Measurements from ENCODE around the gene SIRT1. TPM values are rescaled to one million over a fixed set of nuclear protein-coding genes. Genes with fewer than 3 reads are reported as not detected.
"Not testable (repeated sequence)": the region's sequence is repeated elsewhere in the genome, so short reads cannot be mapped to it uniquely, and the experiment has no call there.

Gene SIRT1
- 10 to 100 TPM in 1 of 4 donors, 1 to 10 TPM in 3; 7.4 to 19.8 (median 7.7) TPM for total RNA-seq

- TF ChIP-seq POLR2A (IDR thresholded peaks at IDR 0.05) (peak in 3 of 4 donors; percentile 66 to 97 (median 96)), CTCF (IDR thresholded peaks at IDR 0.05) (peak in 1 of 6 experiments; percentile 10)
- intact Hi-C loops (cut with DNase I), result loop anchor here (10.0 kb wide), 1 partner anchor 190 kb away; the partner anchor contains the start of gene HERC4
- Histone ChIP-seq H3K36me3 (peaks cover 0 to 27% (median 0%) of the 10 kb centered on the region in 3 donors), H3K4me3 (peak within 1 kb of the TSS; percentile 59 to 92 (median 86)), H3K4me1 (peaks cover 0 to 32% (median 13%) of the 10 kb centered on the region in 3 donors), H3K27me3 (no peaks in the 10 kb centered on the region), H3K9me3 (no peaks in the 10 kb centered on the region), H3K27ac (peak within 1 kb of the TSS; percentile 95 to 99 (median 96))
- DNase-seq, result peak; percentile 88
- WGBS, 2 donors, result 0 to 1% methylated on average over 7 to 15 of the region's 62 CpGs
Observed at GRCh38 chr10:67884313-67884841, at the start of gene SIRT1. TSS of gene SIRT1 (plus strand) at chr10:67884656. CDS start at chr10:67884722, 66 bp downstream.

- H3K36me3 ChIP-seq; H3K9me3 ChIP-seq; H3K27me3 ChIP-seq; H3K27ac ChIP-seq; DNase-seq; intact Hi-C loops (cut with DNase I); H3K4me1 ChIP-seq; H3K4me3 ChIP-seq: not testable (repeated sequence)
- 66% methylated on average over 6 of the region's 6 CpGs for WGBS, 2 donors
Observed at GRCh38 chr10:67835541-67836394, 48.7 kb upstream of the SIRT1 start.

GRCh38 chr10:67836488-67836887 is 48.0 kb upstream of the SIRT1 start:
- no peak overlapping the region for H3K4me3 ChIP-seq
- no peaks in the 10 kb centered on the region for H3K36me3 ChIP-seq
- WGBS, 2 donors, result 47 to 48% methylated on average over 2 of the region's 2 CpGs
- H3K4me1 ChIP-seq, result no peaks in the 10 kb centered on the region
- DNase-seq, result no peak
- no peaks in the 10 kb centered on the region for H3K9me3 ChIP-seq
- no peaks in the 10 kb centered on the region for H3K27me3 ChIP-seq
- no peak overlapping the region for H3K27ac ChIP-seq
- TF ChIP-seq POLR2A (IDR thresholded peaks at IDR 0.05) (no peak), CTCF (IDR thresholded peaks at IDR 0.05) (no peak)
- intact Hi-C loops (cut with DNase I), result no loop called here

GRCh38 chr10:67836972-67837371 is 47.5 kb upstream of the SIRT1 start:
- WGBS, 2 donors, result 51 to 56% methylated on average over 1 of the region's 1 CpG
- Histone ChIP-seq H3K27me3 (no peaks in the 10 kb centered on the region), H3K4me1 (no peaks in the 10 kb centered on the region), H3K9me3 (no peaks in the 10 kb centered on the region), H3K27ac (no peak overlapping the region), H3K36me3 (no peaks in the 10 kb centered on the region), H3K4me3 (no peak overlapping the region)
- no peak for DNase-seq
- TF ChIP-seq POLR2A (IDR thresholded peaks at IDR 0.05), result no peak
- no peak for TF ChIP-seq CTCF (IDR thresholded peaks at IDR 0.05)
- intact Hi-C loops (cut with DNase I), result no loop called here

GRCh38 chr10:67837541-67838314 is 46.7 kb upstream of the SIRT1 start, which contains the start of gene DNAJC12:
TSS of gene DNAJC12 (minus strand) at chr10:67838188. CDS start at chr10:67838011, 177 bp downstream.
- WGBS, 2 donors, result 24 to 31% methylated on average over 5 of the region's 5 CpGs
- Histone ChIP-seq H3K4me1 (no peaks in the 10 kb centered on the region), H3K9me3 (no peaks in the 10 kb centered on the region), H3K36me3 (no peaks in the 10 kb centered on the region), H3K27me3 (no peaks in the 10 kb centered on the region), H3K4me3 (peak within 1 kb of the TSS in 3 of 4 donors; percentile 8 to 59 (median 24)), H3K27ac (peak within 1 kb of the TSS in 1 of 4 donors; percentile 52)
- intact Hi-C loops (cut with DNase I), result no loop called here
- no peak for DNase-seq
- TF ChIP-seq POLR2A (IDR thresholded peaks at IDR 0.05), result no peak
- TF ChIP-seq CTCF (IDR thresholded peaks at IDR 0.05), result no peak

- H3K36me3 ChIP-seq; H3K27ac ChIP-seq; intact Hi-C loops (cut with DNase I); DNase-seq; H3K4me3 ChIP-seq; H3K4me1 ChIP-seq; H3K27me3 ChIP-seq; H3K9me3 ChIP-seq: not testable (repeated sequence)
- 89 to 94% methylated on average over 10 to 12 of the region's 12 CpGs for WGBS, 2 donors
Observed at GRCh38 chr10:67839511-67839910, 44.9 kb upstream of the SIRT1 start.
